ENCODE measurements around the gene SETBP1.

The SETBP1 gene

DNA sequence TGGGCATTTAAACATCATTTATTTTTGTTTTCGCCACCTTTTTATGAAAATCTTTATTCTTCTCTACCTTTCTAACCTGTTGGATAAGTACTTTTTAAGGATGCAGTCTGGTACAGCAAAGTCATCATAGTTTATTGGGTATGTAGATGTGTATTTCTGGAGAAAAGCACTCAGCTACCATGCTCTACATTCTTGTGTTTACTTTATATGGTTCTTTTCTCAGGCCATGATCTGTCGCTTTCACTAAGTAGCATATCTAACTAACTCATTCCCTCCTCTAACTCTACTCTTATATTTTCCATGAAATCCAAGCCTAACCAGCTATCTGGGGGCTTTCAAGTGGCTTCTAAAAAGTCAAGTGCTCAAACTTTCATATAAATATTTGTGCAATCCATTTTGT lies 25.3 kb upstream of the SETBP1 start:
- WGBS = 90% methylated on average over 1 of the region's 2 CpGs
- no peak overlapping the region for H3K4me3 ChIP-seq (ENCODE audit: insufficient read depth in 1 of 2, low read depth in 1 of 2, low read length in 2 of 2)
- no peaks in the 10 kb centered on the region for H3K36me3 ChIP-seq (ENCODE audit: control insufficient read depth in 1 of 2, insufficient read depth in 2 of 2, low read depth in 1 of 2, low read length in 2 of 2)
- no peak overlapping the region for H3K4ac ChIP-seq (ENCODE audit: low read depth in 1 of 2, low read length in 2 of 2)
- H3K18ac ChIP-seq (ENCODE audit: low read depth in 1 of 2, low read length in 2 of 2) = no peak overlapping the region
- no peak overlapping the region for H3K14ac ChIP-seq (ENCODE audit: low read length in 2 of 2)
- H3K23ac ChIP-seq (ENCODE audit: low read length in 2 of 2) = no peak overlapping the region
- no peak overlapping the region for H3K9ac ChIP-seq (ENCODE audit: low read length)
- no peaks in the 10 kb centered on the region for H3K79me1 ChIP-seq (replicated peaks; ENCODE audit: low read length, poor library complexity, severe bottlenecking)
- H3K27ac ChIP-seq (ENCODE audit: low read length, poor library complexity, severe bottlenecking) = no peak overlapping the region
- H3K9me3 ChIP-seq (ENCODE audit: control insufficient read depth, low read length) = no peaks in the 10 kb centered on the region
- no peak overlapping the region for H3K4me2 ChIP-seq (ENCODE audit: low read length, poor library complexity, severe bottlenecking)
- H2BK5ac ChIP-seq (ENCODE audit: low read depth, low read length, poor library complexity, severe bottlenecking) = no peak overlapping the region
- H4K91ac ChIP-seq (ENCODE audit: low read length) = no peak overlapping the region
- H2AK5ac ChIP-seq (ENCODE audit: low read length, severe bottlenecking) = no peak overlapping the region
- H3K4me1 ChIP-seq (ENCODE audit: control insufficient read depth, insufficient read depth, low read depth, low read length) = peaks cover 5% of the 10 kb centered on the region
- H2AFZ ChIP-seq (ENCODE audit: low read depth, low read length) = no peak overlapping the region
- no peak overlapping the region for H2BK15ac ChIP-seq (ENCODE audit: low read depth, poor library complexity, severe bottlenecking)
- H2BK12ac ChIP-seq (ENCODE audit: low read length in 2 of 2) = no peak overlapping the region
- no peak for DNase-seq
- H2BK120ac ChIP-seq (ENCODE audit: low read depth, low read length) = no peak overlapping the region
- no peak overlapping the region for H4K8ac ChIP-seq (ENCODE audit: low read length)
- H3K27me3 ChIP-seq (ENCODE audit: control insufficient read depth in 1 of 2, insufficient read depth in 1 of 2, low read length in 2 of 2) = no peaks in the 10 kb centered on the region

DNA sequence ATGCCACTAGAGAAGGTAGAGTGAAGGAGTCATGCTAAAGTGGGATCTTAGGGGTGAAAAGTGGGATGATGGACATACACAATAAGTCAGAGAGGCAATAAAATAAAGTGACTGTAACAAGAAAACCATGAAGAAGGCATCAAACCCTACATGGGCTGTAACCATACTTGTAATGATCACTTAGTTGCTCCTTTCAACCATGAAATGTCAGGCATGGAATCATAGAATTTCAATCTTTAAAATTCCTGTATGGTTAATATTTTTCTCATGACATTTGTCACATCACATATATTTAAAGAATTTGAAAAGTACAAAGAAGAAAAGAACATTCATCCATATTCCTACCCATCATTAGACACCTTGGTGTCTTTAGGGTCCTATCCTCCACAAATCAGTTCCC lies 20.9 kb upstream of the SETBP1 start:
- no peak overlapping the region for H2AK5ac ChIP-seq (ENCODE audit: low read length, severe bottlenecking)
- no peak overlapping the region for H2BK12ac ChIP-seq (ENCODE audit: low read length in 2 of 2)
- H3K79me1 ChIP-seq (replicated peaks; ENCODE audit: low read length, poor library complexity, severe bottlenecking) = no peaks in the 10 kb centered on the region
- H3K18ac ChIP-seq (ENCODE audit: low read depth in 1 of 2, low read length in 2 of 2) = no peak overlapping the region
- no peak overlapping the region for H2AFZ ChIP-seq (ENCODE audit: low read depth, low read length)
- DNase-seq = no peak
- H3K4me3 ChIP-seq (ENCODE audit: insufficient read depth in 1 of 2, low read depth in 1 of 2, low read length in 2 of 2) = no peak overlapping the region
- no peaks in the 10 kb centered on the region for H3K4me1 ChIP-seq (ENCODE audit: control insufficient read depth, insufficient read depth, low read depth, low read length)
- H2BK120ac ChIP-seq (ENCODE audit: low read depth, low read length) = no peak overlapping the region
- H4K8ac ChIP-seq (ENCODE audit: low read length) = no peak overlapping the region
- no peak overlapping the region for H3K4ac ChIP-seq (ENCODE audit: low read depth in 1 of 2, low read length in 2 of 2)
- H3K27me3 ChIP-seq (ENCODE audit: control insufficient read depth in 1 of 2, insufficient read depth in 1 of 2, low read length in 2 of 2) = no peaks in the 10 kb centered on the region
- H3K27ac ChIP-seq (ENCODE audit: low read length, poor library complexity, severe bottlenecking) = no peak overlapping the region
- no peaks in the 10 kb centered on the region for H3K9me3 ChIP-seq (ENCODE audit: control insufficient read depth, low read length)
- no peaks in the 10 kb centered on the region for H3K36me3 ChIP-seq (ENCODE audit: control insufficient read depth in 1 of 2, insufficient read depth in 2 of 2, low read depth in 1 of 2, low read length in 2 of 2)
- no peak overlapping the region for H3K4me2 ChIP-seq (ENCODE audit: low read length, poor library complexity, severe bottlenecking)
- H4K91ac ChIP-seq (ENCODE audit: low read length) = no peak overlapping the region
- H2BK5ac ChIP-seq (ENCODE audit: low read depth, low read length, poor library complexity, severe bottlenecking) = no peak overlapping the region
- no peak overlapping the region for H2BK15ac ChIP-seq (ENCODE audit: low read depth, poor library complexity, severe bottlenecking)
- no peak overlapping the region for H3K9ac ChIP-seq (ENCODE audit: low read length)
- H3K23ac ChIP-seq (ENCODE audit: low read length in 2 of 2) = no peak overlapping the region
- H3K14ac ChIP-seq (ENCODE audit: low read length in 2 of 2) = no peak overlapping the region

DNA sequence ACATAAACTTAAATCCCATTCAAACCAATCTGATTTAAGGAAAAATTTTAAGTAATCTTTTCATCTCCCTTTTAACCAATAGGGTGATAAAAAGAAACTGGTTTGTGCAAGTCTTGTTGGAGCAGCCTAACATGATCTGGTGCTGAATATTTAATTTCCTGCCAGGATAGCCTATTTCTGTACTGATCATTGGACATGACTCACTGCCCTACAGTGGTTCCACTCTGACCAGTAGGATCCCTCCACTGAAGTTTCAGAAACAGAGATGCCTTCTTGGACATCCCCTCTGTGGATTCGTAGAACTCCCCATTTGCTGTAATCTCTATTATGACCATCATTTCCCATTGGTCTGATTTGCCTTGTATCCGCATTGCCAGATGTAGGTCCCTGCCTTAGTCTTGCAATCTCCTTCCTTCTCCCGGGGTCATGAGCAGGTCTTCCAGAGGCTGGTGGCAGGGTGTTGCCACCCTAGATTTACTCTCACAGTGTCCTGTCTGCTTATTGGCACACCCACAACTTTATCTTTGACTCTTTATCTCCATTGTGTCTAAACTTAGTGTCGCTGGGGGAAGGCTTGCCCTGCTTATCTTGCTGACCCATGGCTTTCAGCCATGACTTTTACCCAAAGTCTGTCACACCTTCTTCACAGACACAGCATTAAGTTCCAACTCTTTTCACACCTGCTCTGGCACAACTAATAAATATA lies 12.3 kb upstream of the SETBP1 start:
- no peaks in the 10 kb centered on the region for H3K27me3 ChIP-seq (ENCODE audit: control insufficient read depth in 1 of 2, insufficient read depth in 1 of 2, low read length in 2 of 2)
- no peak overlapping the region for H4K8ac ChIP-seq (ENCODE audit: low read length)
- no peak overlapping the region for H3K4ac ChIP-seq (ENCODE audit: low read depth in 1 of 2, low read length in 2 of 2)
- H3K23ac ChIP-seq (ENCODE audit: low read length in 2 of 2) = no peak overlapping the region
- no peak for DNase-seq
- H2AFZ ChIP-seq (ENCODE audit: low read depth, low read length) = no peak overlapping the region
- no peak overlapping the region for H2BK15ac ChIP-seq (ENCODE audit: low read depth, poor library complexity, severe bottlenecking)
- H3K4me3 ChIP-seq (ENCODE audit: insufficient read depth in 1 of 2, low read depth in 1 of 2, low read length in 2 of 2) = no peak overlapping the region
- no peak overlapping the region for H3K18ac ChIP-seq (ENCODE audit: low read depth in 1 of 2, low read length in 2 of 2)
- H4K91ac ChIP-seq (ENCODE audit: low read length) = no peak overlapping the region
- no peak overlapping the region for H2BK120ac ChIP-seq (ENCODE audit: low read depth, low read length)
- H2BK12ac ChIP-seq (ENCODE audit: low read length in 2 of 2) = no peak overlapping the region
- WGBS = 83% methylated on average over 4 of the region's 4 CpGs
- H3K14ac ChIP-seq (ENCODE audit: low read length in 2 of 2) = no peak overlapping the region
- no peak overlapping the region for H3K4me2 ChIP-seq (ENCODE audit: low read length, poor library complexity, severe bottlenecking)
- H3K36me3 ChIP-seq (ENCODE audit: control insufficient read depth in 1 of 2, insufficient read depth in 2 of 2, low read depth in 1 of 2, low read length in 2 of 2) = no peaks in the 10 kb centered on the region
- no peak overlapping the region for H2BK5ac ChIP-seq (ENCODE audit: low read depth, low read length, poor library complexity, severe bottlenecking)
- H3K27ac ChIP-seq (ENCODE audit: low read length, poor library complexity, severe bottlenecking) = no peak overlapping the region
- H2AK5ac ChIP-seq (ENCODE audit: low read length, severe bottlenecking) = peak overlapping the region; percentile 13
- H3K4me1 ChIP-seq (ENCODE audit: control insufficient read depth, insufficient read depth, low read depth, low read length) = no peaks in the 10 kb centered on the region
- no peaks in the 10 kb centered on the region for H3K9me3 ChIP-seq (ENCODE audit: control insufficient read depth, low read length)
- no peak overlapping the region for H3K9ac ChIP-seq (ENCODE audit: low read length)
- no peaks in the 10 kb centered on the region for H3K79me1 ChIP-seq (replicated peaks; ENCODE audit: low read length, poor library complexity, severe bottlenecking)

DNA sequence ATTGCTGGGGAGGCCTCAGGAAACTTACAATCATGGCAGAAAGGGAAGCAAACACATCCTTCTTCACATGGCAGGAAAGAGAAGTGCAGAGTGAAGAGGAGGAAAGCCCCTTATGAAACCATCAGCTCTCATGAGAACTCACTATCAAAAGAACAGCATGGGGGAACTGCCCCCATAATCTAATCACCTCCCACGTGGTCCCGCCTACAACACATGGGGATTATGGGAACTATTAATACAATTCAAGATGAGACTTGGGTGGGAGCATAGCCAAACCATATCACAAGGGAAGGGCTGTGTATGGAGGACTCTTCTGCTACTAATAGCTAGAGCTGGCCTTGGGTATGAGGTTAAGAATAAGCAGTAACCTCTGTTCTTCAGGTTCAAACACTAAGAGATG lies 8.8 kb upstream of the SETBP1 start:
- no peak overlapping the region for H3K4ac ChIP-seq (ENCODE audit: low read depth in 1 of 2, low read length in 2 of 2)
- H2BK15ac ChIP-seq (ENCODE audit: low read depth, poor library complexity, severe bottlenecking) = no peak overlapping the region
- no peak overlapping the region for H3K4me3 ChIP-seq (ENCODE audit: insufficient read depth in 1 of 2, low read depth in 1 of 2, low read length in 2 of 2)
- no peak overlapping the region for H3K18ac ChIP-seq (ENCODE audit: low read depth in 1 of 2, low read length in 2 of 2)
- H4K91ac ChIP-seq (ENCODE audit: low read length) = no peak overlapping the region
- H2AFZ ChIP-seq (ENCODE audit: low read depth, low read length) = no peak overlapping the region
- 89% methylated on average over 2 of the region's 2 CpGs for WGBS
- H3K4me2 ChIP-seq (ENCODE audit: low read length, poor library complexity, severe bottlenecking) = no peak overlapping the region
- H2BK120ac ChIP-seq (ENCODE audit: low read depth, low read length) = no peak overlapping the region
- no peaks in the 10 kb centered on the region for H3K79me1 ChIP-seq (replicated peaks; ENCODE audit: low read length, poor library complexity, severe bottlenecking)
- H3K4me1 ChIP-seq (ENCODE audit: control insufficient read depth, insufficient read depth, low read depth, low read length) = no peaks in the 10 kb centered on the region
- H2BK12ac ChIP-seq (ENCODE audit: low read length in 2 of 2) = no peak overlapping the region
- H3K9me3 ChIP-seq (ENCODE audit: control insufficient read depth, low read length) = no peaks in the 10 kb centered on the region
- H3K27me3 ChIP-seq (ENCODE audit: control insufficient read depth in 1 of 2, insufficient read depth in 1 of 2, low read length in 2 of 2) = no peaks in the 10 kb centered on the region
- no peak overlapping the region for H3K14ac ChIP-seq (ENCODE audit: low read length in 2 of 2)
- no peaks in the 10 kb centered on the region for H3K36me3 ChIP-seq (ENCODE audit: control insufficient read depth in 1 of 2, insufficient read depth in 2 of 2, low read depth in 1 of 2, low read length in 2 of 2)
- H4K8ac ChIP-seq (ENCODE audit: low read length) = no peak overlapping the region
- no peak overlapping the region for H3K27ac ChIP-seq (ENCODE audit: low read length, poor library complexity, severe bottlenecking)
- H3K23ac ChIP-seq (ENCODE audit: low read length in 2 of 2) = no peak overlapping the region
- H3K9ac ChIP-seq (ENCODE audit: low read length) = no peak overlapping the region
- no peak overlapping the region for H2AK5ac ChIP-seq (ENCODE audit: low read length, severe bottlenecking)
- no peak for DNase-seq
- H2BK5ac ChIP-seq (ENCODE audit: low read depth, low read length, poor library complexity, severe bottlenecking) = no peak overlapping the region
